GM19455 (cell line): ENCODE data around the gene ACSL6.

Experiments used
- ATAC-seq: cut with Tn5 transposase; IDR thresholded peaks from one replicate; pipeline ENCODE4 v1.9.1; 2021; ENCODE audit not compliant: unreplicated experiment

The ACSL6 gene

GRCh38 chr5:132011622-132012343, at the start of gene ACSL6:
ACSL6 (minus strand) TSS chr5:132011658; CDS start chr5:132011553, 105 bp downstream.
- no peak for ATAC-seq

- ATAC-seq = no peak
These were observed 49.2 kb upstream of the ACSL6 start, which contains the start of gene IL3 for GRCh38 chr5:132060501-132061161. IL3 (plus strand) TSS chr5:132060655; CDS start chr5:132060707, 52 bp downstream.

DNA sequence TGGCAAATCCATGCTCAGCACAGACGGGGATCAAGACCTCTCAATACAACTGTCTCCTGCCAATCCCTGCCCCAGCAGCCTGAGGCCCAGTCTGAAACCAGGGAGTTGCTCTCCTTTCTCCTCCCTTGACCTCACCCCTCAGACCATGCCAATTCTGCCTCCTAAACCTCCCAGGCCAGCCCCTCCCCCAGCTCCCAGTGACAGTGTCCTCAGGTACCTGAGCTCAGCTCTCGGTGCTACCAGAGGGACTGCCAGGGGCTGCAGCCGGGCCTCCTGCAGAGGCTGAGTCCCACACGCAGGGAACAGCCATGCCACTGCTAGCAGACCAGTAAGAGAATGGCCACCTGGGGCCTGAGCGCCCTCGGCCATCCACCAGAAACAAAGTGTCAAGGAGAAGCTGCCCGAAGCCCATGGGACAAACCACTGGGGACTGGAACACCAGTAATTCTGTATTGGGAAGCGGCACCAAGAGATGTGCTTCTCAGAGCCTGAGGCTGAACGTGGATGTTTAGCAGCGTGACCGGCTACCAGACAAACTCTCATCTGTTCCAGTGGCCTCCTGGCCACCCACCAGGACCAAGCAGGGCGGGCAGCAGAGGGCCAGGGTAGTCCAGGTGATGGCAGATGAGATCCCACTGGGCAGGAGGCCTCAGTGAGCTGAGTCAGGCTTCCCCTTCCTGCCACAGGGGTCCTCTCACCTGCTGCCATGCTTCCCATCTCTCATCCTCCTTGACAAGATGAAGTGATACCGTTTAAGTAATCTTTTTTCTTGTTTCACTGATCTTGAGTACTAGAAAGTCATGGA, 48.4 kb upstream of the ACSL6 start:
- ATAC-seq = no peak

DNA sequence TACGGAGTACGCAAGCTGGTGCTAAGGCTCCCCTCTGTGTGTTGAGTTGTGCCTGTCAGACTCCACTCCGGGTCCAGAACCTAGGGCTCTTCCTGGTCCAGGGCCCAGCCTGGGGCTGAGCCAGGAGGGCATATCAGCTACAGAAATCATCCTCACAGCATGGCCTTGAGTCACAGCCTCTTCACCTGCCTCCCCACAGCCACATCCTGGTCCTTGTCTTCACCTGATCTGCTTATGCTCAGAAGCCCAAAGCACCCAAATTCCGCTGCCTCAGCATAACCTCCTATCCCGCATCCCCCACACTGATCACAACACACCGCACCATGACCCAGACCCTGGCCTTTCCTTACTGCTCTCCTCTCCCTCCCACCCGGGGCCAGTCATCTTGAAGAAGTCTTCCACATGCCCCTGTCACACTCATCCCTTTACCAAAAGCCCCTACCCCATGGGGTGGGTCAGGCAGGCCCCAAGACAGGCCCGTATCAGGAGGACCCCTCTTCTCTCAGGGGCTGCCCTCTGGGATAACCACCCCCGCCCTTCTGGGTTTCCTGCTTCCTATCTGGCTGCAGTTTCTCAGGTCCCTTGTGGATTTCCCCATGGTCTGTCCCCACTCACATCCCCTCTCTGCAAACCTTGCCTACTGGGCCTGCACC, 47.7 kb upstream of the ACSL6 start:
- no peak for ATAC-seq

DNA sequence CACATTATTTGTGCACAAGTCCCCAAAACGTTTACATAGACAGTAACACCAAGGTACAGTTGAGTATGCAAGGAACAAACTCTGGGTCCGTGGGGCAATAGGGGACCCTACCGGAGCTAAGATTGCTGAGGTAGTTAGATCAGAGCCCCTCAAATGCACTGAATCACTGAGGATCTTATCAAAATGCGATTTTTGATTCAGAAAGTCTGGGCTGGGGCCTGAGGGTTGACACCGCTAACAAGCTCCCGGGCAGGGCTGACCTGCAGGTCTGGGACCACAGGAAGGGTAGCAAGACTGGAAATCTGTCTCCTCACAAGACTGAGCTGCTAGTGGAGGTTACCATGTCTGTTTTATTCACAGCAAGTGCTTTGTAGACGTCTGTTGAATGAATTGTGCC, 47.2 kb upstream of the ACSL6 start:
- ATAC-seq = no peak

DNA sequence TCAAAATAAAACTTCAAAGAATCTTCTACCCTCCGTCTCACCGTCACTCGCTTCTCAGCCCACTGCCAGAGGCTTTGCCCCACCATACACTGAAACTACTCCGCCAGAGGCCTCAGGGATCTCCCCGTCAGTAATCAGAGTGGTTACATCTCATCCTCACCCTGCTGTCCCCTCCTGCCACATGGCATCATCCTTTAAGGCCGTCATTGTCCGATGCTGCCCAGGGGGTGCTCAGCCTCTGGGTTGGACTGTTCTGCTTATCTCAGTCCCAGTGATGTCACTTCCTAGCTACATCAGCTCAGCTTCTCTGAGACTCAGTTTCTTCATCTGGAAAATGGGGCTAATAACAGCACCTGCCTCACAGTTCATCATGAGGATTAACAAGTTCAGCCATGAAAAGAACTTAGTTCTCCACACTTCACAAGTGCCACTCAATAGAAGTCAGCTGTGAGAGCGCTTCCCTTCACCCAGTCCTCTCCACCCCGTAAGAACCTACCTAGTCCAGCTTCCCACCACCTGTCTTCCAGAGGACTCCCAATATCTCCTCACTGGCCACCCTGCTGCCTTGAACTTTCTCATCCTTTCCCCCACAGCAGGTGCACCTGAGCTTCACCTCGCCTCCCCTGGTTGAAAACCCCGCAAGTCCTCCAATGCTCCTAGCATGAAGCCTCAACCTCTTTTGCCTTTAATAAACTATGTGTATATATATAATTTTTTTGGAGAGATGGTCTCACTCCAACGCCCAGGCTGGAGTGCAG, 46.2 kb upstream of the ACSL6 start:
- no peak for ATAC-seq

- no peak for ATAC-seq
These were observed 45.4 kb upstream of the ACSL6 start for GRCh38 chr5:132056610-132057497.

DNA sequence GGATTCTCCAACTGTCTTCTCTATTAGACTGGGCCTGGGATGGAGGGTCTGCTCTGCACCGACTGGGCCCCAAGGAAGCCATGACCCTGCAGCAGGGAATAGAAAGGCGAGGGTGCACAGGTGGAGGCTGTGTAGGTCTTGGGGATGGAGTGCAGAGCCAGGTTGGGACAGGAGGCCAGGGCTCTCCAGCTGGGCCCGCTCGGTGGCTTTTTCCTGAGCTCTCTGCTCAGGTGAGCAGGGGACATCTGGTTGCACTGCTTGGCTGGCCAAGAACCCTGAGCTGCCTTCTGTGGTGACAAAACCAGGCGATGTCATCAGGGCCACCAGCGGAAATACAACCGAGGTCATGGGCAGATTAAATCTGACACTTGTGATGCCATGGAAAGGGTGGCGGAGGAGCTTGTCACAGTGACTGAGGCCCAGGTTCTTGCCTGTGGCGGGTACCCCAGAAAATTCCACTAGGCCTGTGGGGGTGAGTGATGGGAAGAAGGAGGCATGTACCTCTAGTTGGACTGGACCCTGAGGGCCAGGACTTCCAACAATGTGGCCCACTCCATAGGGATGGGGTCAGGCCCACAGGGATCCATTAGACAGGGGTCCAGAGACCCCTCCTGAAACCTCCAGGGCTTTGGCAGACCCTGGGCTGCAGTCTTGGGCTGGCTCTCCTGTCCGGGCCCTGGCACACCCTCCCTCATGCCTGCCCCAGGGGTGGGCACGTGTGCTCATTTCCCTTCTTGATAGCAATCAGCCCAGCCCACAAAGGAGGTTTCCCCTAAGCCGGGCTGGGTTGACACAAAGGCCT, 44.6 kb upstream of the ACSL6 start:
- ATAC-seq = no peak

GRCh38 chr5:132055441-132055807, 44.0 kb upstream of the ACSL6 start:
- no peak for ATAC-seq

- no peak for ATAC-seq
These were observed 43.4 kb upstream of the ACSL6 start for GRCh38 chr5:132054697-132055440.

GRCh38 chr5:132054031-132054696, 42.7 kb upstream of the ACSL6 start:
- no peak for ATAC-seq

GRCh38 chr5:132053483-132053882, 42.0 kb upstream of the ACSL6 start:
- ATAC-seq = no peak

DNA sequence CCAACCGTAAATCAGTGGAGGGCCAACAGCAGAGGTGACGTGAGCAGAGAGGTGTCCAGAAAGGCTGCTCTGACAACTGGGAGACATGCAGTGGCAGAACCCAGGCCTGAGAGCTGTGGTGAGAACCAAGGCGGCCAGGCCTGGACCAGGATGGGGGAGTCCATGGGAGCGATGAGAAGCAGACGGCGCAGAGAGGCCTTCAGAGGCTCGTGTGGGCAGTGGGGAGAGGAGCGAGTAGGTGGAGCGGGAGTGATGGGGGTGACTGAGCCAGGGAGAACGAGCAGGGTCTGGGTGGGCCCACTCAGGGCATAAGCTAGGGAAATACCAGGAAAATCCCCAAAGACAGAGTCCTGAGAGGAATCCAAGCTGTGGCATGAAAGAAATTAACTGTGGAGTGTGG, 41.1 kb upstream of the ACSL6 start:
- ATAC-seq = no peak

- ATAC-seq = no peak
These were observed 39.4 kb upstream of the ACSL6 start for GRCh38 chr5:132050661-132051552.

DNA sequence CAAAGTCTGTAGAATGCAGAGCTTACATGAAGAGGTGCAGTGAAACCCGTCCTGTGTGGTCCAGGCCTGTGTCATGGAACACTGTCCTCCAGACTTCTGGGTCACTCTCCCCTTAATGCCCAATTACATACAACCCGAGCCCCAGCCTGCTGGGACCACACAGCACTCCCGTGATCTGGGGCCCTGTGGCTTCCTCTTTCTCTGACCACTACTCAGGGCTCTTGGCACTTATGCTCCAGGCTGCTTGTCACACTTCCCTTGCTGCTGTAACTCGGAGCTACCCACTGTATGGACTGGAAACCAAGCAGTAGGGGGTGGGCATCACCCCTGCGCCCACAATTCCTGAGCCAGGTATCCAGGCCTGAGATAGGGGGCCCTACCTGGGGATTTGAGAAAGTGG, 38.7 kb upstream of the ACSL6 start:
- ATAC-seq = no peak

DNA sequence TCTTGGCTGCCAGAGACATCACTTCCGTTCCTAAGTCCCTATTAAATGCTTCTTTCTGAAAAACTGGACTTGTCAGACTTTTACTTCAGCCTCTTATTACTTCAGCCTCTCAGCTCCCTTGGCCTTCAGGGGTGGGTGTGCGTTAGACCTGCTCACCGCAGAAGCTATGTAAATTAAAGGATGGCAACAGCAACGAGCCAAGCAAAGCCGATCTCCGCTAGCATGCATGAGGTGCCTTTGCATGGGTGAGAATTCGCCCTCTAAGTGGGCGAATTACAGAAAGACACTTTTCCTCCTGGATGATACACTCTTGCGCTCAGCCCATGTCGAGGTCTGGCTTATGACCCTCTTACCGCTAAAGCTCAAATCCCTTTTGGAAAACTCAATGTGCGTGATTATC, 38.1 kb upstream of the ACSL6 start:
- no peak for ATAC-seq

GRCh38 chr5:132049093-132049492, 37.6 kb upstream of the ACSL6 start:
- no peak for ATAC-seq
